HG03196 (cell line): ENCODE results near the gene ITM2A.
A peak's percentile ranks its signal among the peaks of the same experiment; 100 is the strongest.

Experiments used
- ATAC-seq: cut with Tn5 transposase; IDR thresholded peaks from one replicate; pipeline ENCODE4 v1.9.1; 2021; ENCODE audit not compliant: unreplicated experiment

The ITM2A gene

DNA sequence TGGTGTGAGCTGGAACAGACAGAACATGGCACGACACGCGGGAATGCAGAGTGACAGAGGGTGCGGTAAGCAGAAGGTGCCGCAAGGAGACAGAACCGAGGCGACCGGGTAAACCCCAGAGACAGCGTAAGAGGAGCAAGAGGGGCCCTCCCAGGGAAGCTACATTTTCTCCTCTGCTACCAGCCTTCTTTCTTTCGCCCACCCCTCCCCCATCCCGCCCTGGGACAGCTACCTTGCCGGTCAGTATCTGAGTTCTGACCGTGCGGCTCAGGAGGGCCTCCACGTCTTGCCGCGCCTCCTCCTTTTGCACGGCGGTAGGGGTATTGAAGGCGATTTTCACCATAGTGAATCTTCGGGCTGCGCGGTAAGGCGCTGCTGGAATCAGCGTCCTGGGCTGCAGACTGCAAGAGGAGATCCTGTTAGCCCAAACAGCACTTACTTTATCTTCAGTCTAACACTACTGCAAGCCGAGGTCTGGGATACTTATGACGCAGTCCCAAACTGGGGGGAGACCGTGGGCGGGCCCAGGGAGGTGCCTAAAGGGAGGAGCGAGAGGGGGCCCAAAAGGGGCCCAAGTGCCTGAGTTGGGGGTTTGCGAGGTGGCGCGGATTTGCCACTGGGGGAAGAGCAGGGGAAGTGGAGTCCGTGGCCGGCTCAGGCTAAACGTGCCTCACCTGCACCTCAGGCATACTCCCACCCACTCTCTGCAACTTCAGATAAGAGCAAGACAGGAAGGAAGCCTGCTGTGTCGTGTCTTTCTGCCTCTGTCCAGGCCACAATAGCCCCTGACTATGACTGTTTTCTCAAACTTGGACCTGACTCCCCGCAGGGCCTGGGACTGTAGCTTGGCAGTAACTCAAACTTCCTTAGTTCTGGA is at the start of gene ITM2A:
Gene ITM2A, minus strand, starts transcription at position 462 of the 877 bp plus-strand sequence. Its CDS starts 119 bp downstream, at position 343.
- peak; percentile 57 for ATAC-seq

DNA sequence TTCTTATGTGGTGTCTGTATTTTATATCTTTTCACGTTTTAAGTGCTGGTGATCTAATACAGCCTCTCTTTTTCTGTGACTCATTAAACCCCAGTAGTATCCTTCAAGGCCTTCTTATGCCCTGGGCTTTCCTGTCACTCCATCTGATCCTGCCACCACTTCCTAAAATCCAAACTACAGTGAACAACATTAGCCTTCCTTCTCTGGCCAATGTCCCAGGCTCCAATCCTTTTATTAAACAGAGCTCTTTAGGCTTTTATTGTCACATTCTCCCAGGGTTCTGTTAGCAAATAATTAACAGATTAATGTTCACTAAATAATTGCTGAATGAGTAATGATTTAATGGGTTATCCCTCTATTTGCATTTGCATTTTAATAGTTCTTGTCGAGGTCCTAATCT is 47.9 kb upstream of the ITM2A start:
- no peak for ATAC-seq

DNA sequence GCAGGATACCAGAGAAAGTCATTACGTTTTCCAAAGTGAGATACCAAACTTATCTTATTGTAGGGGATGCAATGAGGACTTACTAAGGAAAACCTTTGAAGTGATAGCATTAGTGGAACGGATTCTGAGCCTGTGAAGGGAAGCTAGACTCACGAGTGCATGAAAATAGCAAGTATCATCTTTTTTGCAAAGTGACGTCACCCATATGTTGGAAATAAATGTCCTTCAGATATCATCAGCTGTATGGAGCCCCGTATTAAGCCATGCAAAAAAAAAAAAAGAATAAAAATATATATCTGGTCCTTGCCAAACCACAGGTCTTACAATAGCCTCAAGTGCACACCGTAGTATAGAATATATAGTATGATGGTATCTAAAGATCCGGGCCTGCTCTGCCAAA is 46.8 kb upstream of the ITM2A start:
- ATAC-seq: no peak

DNA sequence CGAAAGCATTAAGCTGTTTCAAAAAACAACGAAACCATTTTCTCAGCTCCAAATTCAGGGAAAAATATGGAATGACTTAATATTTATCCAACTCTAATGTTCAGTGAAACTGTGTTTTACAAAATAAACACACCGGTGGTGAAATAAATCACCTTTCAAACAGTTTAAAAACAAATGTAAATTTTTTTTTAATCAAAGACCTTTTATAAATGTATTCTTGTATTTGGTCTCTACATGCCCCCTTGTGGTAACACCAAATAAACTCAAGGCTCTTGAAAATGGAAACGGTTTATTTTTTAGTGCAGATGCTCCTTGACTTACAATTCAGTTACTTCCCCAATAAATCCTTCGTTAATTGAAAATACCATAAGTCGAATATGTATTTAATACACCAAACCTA is 45.8 kb upstream of the ITM2A start:
- ATAC-seq: no peak

DNA sequence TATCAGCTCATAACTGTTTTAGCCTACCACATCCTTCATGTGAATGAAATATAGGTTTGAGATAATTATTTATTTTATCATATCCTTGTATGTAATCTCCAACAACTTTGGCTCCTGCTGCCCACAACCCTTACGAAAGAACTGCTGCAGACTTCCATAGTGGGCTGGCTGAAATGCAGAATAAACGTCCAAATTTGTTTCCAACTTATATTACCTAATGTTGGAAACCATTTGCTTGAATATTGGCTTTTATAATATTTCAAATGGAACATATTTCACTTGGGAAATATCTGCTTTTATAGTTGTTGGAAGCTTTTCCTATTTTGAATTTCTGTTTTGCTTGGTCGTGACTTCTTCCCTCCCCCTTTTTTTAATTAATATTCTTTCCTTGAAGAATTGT is 45.0 kb upstream of the ITM2A start:
- ATAC-seq: no peak

DNA sequence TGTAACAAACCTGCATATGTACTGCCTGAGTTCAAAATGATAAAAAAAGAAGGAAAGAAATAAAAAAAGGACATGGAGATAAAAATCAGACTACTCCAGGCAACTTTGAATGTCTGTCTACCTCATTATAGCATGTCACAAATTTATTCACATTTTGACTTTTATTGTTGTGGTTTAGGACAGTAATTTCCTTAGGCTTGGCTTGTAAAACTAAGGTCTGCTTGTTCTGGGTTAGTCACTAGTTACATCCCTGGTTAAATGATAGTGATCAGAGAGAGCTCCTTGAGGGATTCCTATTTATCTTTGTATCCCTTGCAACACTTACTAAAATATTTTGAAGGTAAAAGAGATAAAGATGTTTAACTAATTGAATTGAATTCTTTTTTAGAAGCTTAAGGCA is 42.5 kb upstream of the ITM2A start:
- ATAC-seq: no peak

DNA sequence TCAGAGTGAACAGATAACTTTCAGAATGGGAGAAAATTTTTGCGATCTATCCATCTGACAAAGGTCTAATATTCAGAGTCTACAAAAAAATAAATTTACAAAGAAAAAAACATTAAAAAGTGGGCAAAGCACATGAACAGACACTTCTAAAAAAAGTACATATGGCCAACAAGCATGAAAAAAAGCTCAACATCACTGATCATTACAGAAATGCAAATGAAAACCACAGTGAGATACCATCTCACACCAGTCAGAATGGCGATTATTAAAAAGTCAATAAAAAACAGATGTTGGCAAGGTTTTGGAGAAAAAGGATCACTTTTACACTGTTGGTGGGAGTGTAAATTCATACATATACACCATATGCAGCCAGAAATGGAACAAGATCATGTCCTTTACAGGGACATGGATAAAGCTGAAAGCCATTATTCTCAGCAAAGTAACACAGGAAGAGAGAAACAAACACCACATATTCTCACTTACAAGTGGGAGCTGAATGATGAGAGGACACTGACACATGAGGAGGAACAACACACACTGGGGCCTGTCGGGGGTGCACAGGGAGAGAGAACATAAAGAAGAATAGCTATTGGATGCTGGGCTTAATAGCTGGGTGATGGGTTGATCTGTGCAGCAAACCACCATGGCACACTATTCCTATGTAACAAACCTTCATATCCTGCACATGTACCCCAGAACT is 41.6 kb upstream of the ITM2A start:
- no peak for ATAC-seq

DNA sequence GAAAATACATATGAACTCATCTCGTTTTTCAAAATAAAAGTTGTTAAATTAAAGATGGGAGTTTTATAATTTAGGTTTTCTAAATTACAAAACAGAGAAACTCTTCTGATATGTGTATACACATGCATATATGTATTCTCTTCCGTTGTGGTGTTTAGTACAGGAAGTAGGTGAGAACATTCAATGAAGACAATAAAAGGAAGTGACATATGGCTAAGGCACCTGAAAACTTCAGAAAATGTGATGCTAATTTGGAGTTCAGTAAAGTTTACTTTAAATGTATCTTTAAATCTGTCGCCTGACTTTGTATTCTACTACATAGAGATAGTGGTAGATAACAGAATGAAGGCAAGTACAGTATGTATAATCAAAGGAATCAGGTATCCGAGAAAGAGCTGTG is 33.5 kb upstream of the ITM2A start:
- no peak for ATAC-seq

DNA sequence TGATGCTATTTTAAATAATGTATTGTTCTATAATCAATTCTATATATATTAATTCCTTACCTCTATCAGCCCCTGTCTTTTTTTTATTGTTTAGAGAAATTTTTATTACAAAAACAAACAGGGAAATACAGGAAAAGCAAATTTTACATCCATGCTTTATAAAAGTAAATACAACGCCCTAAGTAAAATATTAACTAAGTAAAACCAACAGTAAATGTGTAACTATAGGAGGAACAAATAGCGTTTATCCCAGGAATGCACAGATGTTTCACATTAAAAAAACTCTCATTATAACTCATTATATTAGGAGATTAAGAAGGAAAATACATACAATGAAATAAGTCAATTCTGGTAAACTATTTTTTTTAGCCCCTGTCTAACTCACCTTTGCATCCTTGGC is 8.2 kb upstream of the ITM2A start:
- no peak for ATAC-seq

DNA sequence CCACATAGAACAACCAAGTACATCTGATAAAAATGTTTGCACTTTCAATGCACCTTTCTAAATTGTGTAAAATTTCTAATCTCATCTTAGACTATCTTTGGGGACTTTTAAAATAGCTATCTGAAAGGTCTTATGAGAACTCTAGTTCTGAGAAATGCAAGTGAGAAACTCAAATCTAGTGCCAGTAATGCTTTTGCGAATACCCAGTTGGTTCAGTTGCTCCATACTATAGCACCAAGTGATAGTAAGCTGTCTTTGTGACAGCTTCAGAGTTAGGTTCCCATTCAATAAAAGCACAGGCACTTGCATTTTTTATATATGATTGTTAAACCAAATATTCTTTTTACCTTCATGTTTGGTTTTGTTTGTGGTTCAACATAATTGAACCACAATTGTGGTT is 4.5 kb upstream of the ITM2A start:
- no peak for ATAC-seq

DNA sequence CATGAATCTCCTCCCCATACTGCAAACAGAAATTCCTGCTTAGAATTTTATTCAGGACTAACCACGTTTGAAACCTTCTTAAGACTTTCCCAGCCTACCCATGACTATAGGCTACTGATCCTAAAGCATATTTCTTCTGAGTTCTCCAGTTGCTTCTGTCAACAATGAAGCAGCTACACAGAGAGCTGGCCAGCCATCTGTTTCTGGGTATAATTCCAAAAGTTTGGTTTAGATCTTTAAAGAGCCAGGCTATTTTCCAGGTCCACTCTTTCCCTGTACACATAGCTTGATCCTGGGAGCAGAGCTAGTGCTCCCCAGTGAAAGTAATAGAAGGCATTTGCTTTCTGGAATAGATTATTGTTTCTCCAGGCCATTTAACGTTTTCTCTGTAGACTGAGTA is 4.0 kb upstream of the ITM2A start:
- ATAC-seq: no peak

DNA sequence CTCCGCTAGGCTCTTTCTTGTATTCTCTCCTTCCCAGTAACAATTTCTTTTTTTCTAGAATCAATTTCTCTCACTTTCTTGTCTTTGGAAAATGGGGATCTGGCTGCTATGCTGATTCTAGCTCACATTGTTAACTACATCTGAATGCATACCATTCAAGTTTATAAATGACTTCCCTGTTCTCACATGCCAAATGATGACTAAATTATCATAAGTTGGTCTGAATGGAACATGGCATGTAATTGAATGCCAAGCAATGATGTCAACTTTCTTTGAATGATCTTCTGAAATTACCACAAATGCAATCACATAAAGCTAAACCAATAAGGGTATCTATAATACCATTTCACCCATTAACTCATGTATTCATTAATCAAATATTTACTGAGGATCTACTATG is 2.7 kb upstream of the ITM2A start:
- ATAC-seq: no peak

DNA sequence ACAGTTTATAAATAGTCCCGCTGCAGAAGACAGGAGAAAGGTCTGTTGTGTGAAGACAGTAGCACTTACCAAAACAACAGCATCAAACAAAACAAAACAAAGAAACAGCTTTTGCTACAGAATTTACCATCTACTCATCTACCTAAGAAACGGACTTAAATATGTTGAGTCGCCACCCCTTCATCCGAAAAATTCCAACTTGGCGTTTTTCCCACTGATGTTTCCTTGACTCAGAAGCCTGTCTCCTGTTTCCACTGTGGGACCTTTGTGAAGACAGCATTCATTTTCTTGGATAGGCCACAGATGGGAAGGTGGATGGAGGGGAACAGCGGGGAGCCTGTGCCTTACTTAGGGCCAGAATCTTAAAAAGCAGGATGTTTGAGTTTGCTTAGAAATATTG is 1.3 kb upstream of the ITM2A start:
- ATAC-seq: no peak

DNA sequence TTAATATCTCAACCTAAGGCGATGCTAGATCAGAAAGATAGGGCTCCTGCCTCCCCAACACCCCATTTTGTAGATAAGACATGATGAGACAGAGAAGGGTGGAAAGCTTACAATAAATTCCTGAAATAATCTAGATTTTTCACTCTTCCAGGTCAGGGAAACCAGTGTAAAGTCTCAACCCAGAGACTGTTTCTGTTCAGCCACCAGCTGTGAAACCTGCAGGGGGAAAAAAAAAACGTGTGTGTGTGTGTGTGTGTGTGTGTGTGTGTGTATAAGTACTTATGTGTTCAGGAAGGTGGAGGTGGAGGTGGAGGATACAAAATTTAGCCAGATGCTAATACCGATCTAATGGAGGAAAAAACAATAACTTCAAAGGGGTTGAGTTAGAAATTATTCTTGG is 773 bp upstream of the ITM2A start:
- no peak for ATAC-seq

DNA sequence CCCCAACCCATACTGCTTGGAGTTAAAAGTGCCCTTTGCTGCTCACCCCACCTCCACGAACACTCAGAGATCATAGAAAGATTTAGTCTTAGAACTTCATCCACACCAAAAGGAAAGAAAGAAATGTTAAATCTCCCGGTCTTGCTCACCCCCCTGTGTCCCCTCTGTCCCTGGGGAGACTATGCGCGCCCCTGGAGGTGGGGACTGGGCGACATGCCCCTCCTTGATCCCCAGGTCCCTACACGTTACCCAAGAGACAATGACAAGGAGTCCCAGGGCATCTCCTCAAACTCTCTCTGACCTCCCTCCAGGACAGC is 620 bp downstream of the ITM2A start:
- no peak for ATAC-seq

DNA sequence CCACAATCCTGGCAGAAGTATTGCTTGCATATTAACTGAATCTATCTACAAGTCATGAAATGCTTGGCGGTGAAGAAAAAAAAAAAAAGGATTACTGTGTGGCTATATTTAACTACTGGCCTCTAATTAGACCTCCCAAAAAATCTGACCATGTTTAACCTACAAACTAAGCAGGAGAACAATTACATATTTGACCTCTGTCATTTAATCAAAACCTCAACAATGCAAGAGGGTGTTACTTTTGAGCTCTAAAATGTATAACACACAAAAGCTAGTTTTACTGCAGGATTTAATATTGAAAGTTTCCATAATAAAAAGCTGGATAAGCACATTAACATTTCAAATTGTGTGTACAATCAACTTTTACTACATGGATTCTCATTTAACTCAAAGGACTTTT is 1.5 kb downstream of the ITM2A start:
- ATAC-seq: no peak

DNA sequence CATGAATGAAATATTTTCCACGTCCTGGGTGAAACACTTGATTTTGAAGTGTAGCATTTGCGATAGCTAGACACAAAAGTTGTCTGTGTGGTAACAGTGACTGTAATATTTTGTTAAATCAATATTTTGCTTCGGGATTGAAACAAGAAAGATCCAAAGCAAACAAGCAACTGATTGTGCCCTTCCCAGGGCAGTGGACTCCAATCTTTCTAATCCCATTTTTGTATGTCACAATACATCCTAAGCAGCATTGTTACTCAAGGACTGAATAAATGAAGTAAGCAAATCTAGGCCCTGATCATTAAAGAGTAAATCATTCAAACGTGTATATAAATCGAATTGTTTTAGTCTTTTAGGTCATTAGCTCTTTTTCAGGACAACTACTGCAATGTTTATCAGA is 2.8 kb downstream of the ITM2A start:
- no peak for ATAC-seq

DNA sequence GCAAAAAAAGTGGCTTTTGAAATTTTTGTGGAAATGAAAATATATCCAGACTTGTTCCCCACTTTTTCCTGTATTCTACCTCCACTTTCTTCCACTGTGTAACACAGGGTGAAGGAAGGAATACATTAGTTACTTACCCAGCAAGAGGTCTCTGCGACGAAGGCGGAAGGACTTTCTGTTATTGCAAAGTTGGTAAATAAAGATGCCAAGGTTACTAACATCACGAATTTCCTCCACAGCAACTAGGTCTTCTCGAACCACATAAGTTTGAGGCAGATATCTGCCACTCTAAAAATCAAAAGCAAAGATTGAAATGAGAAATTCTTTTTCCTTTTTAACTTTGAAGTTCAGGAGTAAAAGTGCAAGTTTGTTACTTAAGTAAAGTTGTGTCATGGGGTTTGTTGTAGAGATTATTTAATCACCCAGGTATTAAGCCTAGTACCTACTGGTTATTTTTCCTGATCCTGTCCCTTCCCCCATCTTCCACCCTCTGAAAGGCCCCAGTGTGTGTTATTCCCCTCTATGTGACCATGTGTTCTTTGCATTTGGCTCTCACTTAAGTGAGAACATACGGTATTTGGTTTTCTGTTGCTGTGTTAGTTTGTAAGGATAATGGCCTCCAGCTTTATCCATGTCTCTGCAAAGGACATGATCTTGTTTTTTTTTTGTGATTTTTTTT is 5.8 kb downstream of the ITM2A start:
- no peak for ATAC-seq

DNA sequence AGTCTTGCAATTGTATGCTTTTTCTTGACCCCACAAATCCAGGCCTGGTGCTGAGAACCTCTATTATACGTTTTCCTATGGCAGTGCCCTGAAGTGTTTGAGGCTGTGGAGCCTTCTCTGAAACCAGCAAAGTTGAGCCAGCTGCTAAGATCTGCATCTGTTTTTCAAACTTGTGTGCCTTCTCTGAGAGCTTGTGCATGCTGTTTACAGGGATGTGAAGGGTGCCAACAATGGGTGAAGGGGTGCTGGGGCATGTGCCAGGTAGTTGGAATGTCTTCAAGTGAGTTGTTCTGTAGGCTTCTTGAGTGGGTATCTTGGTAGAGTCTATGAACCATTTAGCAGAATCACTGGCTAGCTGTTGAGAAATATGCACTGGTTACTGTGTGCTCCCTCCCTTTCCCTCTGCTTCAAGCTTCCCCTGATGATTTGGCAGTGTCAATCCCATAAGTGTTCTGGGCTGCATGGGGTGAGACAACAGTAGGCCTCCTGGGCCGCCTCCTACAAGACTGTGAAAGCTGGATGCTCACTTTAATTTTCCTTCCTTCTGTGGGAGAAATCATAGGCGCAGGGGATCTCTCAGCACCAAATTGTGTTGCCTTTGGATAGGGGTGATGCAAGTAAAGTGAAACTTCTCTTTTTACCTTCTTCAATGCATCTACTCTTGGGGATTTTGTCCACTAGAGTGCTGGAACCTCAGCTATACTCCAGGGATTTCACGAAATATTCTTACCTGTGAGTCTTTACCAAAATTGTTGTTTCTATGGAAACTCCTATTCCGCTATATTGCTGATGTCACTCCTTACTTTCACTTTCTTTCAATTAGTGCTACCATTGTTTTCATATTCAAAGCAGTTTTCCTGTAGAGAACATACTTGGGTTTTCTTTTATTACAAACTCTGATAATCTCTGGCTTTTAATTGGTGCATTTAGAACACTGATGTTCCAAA is 30.0 kb downstream of the ITM2A start:
- ATAC-seq: no peak

DNA sequence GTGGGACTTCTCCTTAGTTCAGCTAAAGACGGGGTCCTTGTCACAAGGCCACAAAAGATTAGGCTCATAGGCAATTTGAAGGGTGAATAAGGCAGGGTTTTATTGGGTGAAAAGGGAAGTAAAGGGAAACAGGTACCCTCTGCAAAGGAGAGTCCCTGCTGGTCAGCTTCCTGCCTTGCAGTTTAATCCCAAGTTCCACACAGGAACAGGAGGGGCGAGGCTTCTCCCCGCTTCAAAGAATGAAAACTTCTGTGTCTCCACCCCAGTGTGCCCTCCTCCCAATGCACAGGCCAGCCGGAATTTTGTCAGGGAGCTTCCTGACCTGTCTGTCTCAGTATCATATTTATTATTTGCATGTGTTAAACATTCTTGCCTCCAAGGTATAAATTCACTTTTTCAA is 37.1 kb downstream of the ITM2A start:
- no peak for ATAC-seq
